GM12873 (cell line): ENCODE data around the gene DPYD.

Experiments
- CTCF ChIP-seq: IDR thresholded peaks from 2 replicates; pipeline ENCODE4 v1.5.1; 2012; ENCODE audit warnings: low read depth, mild to moderate bottlenecking, moderate library complexity, low read length, control low read depth; ENCODE audit not compliant: insufficient read depth; ENCODE audit errors: missing control alignments

DPYD gene

GRCh38 chr1:97047421-97047793 lies 873.4 kb downstream of the DPYD start:
- TF ChIP-seq CTCF = no peak

GRCh38 chr1:97046765-97047420 lies 873.9 kb downstream of the DPYD start:
- no peak for TF ChIP-seq CTCF

GRCh38 chr1:97044159-97044760 lies 876.6 kb downstream of the DPYD start:
- no peak for TF ChIP-seq CTCF

- TF ChIP-seq CTCF = no peak
These were observed 878.3 kb downstream of the DPYD start for GRCh38 chr1:97042551-97042950.

- no peak for TF ChIP-seq CTCF
These were observed 879.8 kb downstream of the DPYD start for GRCh38 chr1:97041026-97041425.

GRCh38 chr1:97038410-97038809 lies 882.4 kb downstream of the DPYD start:
- no peak for TF ChIP-seq CTCF

GRCh38 chr1:97034651-97035050 lies 886.2 kb downstream of the DPYD start:
- no peak for TF ChIP-seq CTCF

GRCh38 chr1:97033949-97034348 lies 886.9 kb downstream of the DPYD start:
- TF ChIP-seq CTCF = no peak
